SU-DHL-6 (cell line): ENCODE measurements around the gene KRT8.

Experiments used
- EZH2phosphoT487 ChIP-seq: fragments of 200-600 bp; sonication (generic), shearing (Covaris generic); conservative IDR thresholded peaks from 2 replicates; pipeline ENCODE4 v1.6.1; 2018; ENCODE audit warnings: mild to moderate bottlenecking, antibody characterized with exemption, low read length, moderate library complexity, mixed read lengths
- TF ChIP-seq, protein P1 (sequence below): fragments of 200-600 bp; sonication (generic); IDR thresholded peaks from one replicate; pipeline ENCODE4 v1.5.1; 2017; ENCODE audit warnings: antibody characterized with exemption, mild to moderate bottlenecking, low read length, moderate library complexity; ENCODE audit not compliant: insufficient read depth, poor library complexity, severe bottlenecking

DNA sequence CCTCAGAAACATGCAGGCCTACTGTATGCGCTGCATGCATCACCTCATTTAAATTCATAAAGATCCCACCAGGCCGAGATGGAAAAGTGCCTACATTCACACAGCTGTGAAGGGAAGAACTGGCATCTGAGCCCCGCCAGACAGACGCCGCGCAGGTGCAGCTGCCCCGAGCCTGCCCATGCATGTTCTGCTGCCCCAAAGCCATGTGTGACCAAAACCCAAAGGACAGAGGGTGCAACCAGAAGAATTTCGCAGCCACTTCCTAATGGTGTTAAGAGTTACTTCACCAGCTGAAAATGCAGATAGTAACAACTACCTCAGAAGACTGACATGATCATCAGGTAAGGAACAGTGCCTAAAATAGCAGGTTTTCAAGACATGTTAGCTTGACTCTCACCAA, 13.5 kb upstream of the KRT8 start:
- TF ChIP-seq, protein P1, sequence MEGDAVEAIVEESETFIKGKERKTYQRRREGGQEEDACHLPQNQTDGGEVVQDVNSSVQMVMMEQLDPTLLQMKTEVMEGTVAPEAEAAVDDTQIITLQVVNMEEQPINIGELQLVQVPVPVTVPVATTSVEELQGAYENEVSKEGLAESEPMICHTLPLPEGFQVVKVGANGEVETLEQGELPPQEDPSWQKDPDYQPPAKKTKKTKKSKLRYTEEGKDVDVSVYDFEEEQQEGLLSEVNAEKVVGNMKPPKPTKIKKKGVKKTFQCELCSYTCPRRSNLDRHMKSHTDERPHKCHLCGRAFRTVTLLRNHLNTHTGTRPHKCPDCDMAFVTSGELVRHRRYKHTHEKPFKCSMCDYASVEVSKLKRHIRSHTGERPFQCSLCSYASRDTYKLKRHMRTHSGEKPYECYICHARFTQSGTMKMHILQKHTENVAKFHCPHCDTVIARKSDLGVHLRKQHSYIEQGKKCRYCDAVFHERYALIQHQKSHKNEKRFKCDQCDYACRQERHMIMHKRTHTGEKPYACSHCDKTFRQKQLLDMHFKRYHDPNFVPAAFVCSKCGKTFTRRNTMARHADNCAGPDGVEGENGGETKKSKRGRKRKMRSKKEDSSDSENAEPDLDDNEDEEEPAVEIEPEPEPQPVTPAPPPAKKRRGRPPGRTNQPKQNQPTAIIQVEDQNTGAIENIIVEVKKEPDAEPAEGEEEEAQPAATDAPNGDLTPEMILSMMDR, result no peak
- no peak for TF ChIP-seq EZH2phosphoT487
